Upper lobe of left lung (tissue), 4 donors: ENCODE results near the gene MB.

ENCODE experiments used
- CTCF ChIP-seq, 6 experiments: fragments of 450-650 bp in 4 of 6; fragments of 200-600 bp in 2 of 6; sonication (generic) in 2 of 6; IDR thresholded peaks; one replicate each; pipeline ENCODE4 v1.5.1; 2016 to 2019; ENCODE audit warnings: antibody characterized with exemption in 6 of 6
- POLR2A ChIP-seq, 4 donors: fragments of 450-650 bp; IDR thresholded peaks; one replicate each; pipeline ENCODE4 v1.5.1; 2016 to 2017; ENCODE audit warnings: antibody characterized with exemption in 4 of 4, mild to moderate bottlenecking in 2 of 4

GRCh38 chr22:35630387-35630793 lies 13.3 kb upstream of the MB start:
- TF ChIP-seq CTCF (IDR thresholded peaks at IDR 0.05) (no peak), POLR2A (IDR thresholded peaks at IDR 0.05) (no peak)
